GF-D8 (cell line): ENCODE data around the gene CLN3.
"Not testable (repeated sequence)": the region's sequence is repeated elsewhere in the genome, so short reads cannot be mapped to it uniquely, and the experiment has no call there.

ENCODE experiments used
- DNase-seq: peaks from one replicate; lab custom pipeline; 2025; lab: John Stamatoyannopoulos, UW

CLN3 gene

DNA sequence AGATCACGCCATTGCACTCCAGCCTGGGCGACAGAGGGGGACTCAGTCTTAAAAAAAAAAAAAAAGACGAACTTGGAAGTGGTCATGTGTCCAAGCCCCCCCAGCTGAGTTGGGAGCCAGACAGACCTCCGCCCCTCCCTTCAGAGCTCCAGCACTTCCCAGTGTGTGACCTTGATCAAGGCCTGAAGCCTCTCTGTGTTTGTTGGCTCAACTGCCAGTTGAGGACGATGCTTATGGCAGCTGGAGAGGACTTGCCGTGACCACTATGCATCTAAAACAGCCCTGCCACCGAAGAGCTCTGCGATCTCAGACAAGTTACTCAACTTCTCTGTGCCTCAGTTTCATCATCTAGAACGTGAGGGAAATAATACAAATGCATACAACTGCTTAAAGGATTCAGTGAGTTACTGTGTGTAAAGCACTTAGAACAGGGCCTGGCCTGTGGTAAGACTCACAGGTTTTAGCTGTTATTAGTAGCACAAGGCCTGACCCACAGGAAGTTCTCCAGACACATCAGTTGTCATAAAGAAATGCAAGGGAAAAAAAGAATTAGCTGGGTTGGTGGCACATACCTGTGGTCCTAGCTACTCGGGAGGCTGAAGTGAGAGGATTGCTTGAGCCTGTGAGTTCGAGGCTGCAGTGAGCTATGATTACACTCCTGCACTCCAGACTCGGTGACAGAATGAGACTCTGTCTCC lies 21.8 kb upstream of the CLN3 start:
- DNase-seq, result no peak

DNA sequence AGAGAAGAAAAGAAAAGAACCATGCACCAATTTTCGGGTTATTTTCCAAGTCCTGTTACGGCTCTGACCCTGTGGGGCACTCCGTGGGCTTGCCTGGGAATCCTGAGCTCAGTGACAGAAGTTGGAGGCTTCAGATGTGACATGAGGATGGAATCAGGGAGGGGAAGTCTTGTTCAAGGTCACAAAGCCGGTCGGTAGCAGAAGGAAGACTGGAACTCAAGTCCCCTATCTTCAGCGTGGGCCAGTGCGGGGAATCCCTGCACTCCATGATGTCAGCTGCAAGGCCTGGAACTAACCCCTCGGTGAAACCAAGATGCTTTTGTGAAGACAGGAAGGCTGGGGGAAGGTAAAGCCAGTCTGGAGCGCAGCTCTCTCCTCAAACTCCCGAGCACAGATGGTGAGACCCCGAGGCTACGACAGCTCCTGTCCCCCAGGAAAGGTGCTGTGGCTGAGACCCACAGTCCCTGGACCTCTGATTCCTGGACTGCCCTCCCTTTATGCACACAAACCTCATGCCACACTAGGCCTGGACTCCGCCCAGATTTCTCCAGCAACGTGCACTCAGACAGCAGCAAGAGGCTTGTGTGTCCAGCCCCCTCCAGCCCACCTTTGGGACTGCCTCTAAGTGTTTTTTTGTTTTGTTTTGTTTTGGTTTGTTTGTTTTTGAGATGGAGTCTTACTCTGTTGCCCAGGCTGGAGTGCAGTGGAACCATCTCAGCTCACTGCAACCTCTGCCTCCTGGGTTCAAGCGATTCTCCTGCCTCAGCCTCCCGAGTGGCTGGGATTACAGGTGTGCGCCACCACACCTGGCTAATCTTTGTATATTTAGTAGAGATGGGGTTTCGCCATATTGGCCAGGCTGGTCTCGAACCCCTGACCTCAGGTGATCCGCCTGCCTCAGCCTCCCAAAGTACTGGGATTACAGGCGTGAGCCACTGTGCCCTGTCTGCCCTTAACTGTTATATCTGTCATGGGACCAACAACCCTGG lies 20.2 kb upstream of the CLN3 start:
- no peak for DNase-seq

DNA sequence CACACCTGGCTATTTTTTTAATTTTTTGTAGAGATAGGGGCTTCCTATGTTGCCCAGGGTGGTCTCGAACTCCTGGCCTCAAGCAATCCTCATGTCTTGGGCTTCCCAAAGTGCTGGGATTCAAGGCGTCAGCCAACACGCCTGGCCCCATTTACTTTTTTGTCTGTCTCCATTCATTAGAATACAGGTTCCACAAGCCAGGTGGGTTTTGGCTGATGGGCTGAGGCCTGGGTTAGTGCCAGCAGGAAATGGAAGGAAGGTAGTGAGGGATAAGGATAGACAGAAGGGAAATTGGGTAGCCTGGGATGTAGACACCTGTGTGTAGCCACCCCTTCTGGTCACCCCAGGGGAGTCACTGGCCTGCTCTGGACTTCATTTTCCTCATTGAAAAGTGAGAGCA lies 19.2 kb upstream of the CLN3 start:
- no peak for DNase-seq

DNA sequence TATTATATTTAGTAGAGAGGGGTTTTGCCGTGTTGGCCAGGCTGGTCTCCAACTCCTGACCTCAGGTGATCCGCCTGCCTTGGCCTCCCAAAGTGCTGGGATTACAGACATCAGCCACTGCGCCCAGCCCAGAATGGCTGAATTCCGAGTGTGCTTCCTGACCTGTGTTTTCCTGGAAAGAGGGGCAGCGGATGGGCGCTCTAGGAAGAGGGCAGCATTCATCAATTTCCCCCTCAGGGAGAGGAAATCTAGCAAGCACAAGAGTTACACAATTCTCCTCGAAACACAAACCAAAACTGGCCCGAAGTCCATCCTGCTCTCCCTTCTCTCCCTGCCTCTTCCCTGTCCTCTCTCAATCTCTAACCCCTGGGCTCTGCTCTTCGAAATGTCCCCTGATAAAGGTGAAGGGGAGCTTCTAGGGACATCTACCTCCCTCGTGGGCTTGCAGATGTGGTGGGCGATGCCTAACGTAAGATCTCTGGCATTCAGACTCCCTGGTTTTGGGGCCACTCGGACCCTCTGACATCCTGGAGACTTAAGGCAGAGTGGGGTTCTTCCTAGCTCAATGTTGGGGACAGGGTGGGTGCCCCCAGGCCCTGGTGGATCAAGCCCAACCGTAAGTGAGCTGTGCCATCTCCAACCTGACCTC lies 13.7 kb upstream of the CLN3 start:
- no peak for DNase-seq

DNA sequence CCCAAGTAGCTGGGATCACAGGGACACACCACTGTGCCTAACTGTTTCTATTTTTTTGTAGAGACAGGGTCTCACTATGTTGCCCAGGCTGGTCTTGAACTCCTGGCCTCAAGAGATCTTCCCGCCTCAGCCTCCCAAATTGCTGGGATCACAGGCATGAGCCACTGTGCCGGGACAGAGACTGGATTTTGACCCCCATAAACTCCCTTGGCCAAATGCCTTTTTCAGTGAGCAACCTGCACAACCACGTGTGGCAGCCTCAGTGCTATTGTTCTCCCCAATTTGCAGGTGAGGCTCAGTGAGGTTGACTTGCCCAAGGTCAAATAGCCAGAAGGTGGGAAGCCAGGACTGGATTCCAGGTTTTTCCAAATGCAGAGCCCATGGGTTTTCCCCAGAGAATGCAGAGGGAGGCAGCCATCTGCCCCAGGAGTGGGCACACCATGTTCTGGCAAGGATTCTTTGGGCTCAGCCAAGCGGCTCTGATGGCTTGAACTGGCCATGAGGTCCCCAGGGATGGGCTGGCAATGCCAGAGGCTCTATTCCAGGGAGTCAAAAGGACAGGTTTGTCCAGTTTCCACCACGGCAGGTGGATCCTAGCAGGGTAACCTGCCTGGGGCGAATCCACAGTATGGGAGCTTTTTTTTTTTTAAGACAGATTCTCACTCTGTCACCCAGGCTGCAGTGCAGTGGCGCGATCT lies 13.0 kb upstream of the CLN3 start:
- no peak for DNase-seq

DNA sequence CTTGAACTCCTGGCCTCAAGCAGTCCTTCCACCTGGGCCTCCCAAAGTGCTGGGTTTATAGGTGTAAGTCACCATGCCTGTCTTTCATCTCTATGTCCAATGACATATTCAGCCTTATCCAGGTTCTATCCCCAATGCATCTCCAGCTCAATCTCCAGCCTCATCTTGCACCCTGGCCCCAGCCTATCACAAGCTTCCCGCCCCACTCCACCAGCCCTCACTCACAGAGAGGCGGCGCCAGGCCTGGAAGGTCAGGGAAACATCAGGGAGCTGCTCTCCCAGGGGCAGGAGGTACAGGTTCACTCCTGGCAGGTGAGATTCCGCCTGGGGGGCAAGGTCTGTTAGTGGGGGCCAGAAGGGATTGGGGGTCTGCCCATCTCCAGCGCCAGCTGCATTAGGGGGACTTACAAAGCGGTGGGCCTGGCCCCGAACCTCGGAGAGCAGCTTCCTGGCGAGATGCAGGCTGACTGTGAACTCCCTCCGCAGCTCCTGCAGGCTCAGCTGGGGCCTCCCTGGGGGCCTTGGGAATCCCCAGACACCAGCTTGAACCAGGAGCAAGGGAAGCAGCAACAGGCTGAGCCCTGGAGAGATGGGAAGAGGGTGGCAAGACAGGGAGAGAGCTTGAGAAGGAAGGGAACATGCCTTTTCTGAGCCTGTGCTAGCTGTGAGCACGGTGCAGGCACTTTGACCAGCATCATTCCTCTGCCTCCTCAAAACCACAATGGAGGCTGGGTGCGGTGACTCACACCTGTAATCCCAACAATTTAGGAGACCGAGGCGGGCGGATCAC lies 11.8 kb upstream of the CLN3 start:
- no peak for DNase-seq

DNA sequence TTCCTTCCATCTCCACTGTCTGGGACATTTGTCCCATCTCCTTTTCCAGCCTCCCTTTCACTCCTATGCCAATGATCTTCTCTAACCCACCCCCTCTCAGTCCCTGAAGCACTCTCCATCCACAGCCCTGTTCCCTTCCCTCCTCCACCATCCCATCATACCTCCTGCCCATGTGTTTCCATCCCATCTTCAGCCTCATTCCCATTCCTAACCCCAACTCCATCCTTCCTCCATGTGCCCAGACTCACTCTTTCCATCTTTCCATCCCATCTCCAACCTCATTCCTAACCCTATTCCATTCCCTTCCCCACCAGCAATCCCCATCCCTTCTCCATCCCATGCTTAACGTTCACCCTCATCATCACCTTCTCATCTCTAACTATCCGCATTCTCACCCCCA lies 10.4 kb upstream of the CLN3 start:
- no peak for DNase-seq

DNA sequence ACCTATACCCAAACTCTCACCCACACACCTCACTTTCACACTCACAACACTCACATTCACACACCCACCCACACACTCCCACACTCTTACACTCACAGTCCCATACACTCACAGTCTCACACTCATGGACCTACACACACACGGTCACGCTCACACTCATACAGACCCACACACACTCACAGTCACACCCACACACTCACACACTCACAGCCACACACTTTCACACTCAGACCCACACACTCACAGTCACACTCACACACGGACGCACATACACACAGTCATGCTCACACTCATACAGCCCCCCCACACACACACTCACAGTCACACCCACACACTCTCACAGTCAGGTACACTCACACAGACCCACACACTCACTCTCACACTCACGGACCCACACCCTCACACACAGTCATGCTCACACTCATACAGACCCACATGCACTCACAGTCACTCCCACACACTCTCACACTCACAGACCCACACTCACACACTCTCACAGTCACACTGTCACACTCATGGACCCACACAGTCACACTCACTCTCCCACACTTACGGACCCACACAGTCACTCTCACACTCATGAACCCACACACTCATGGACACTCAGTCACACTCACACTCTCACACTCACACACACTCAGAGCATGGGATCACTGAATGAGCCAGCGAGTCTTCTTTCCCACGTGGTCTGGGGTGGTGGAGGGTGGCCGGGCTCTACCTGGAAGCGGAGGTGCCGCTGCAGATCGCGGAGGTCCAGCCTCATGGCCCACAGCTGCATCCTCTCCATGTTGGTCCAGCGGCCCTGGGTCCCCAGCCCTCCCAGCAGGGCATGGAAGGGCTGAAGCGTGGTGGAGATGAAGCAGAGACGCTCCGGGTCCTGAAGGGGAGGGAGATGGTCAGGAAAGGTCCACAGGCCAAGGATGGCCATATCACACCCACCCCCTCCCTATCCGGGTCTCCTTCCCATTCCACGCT lies 9.7 kb upstream of the CLN3 start:
- DNase-seq, result no peak

DNA sequence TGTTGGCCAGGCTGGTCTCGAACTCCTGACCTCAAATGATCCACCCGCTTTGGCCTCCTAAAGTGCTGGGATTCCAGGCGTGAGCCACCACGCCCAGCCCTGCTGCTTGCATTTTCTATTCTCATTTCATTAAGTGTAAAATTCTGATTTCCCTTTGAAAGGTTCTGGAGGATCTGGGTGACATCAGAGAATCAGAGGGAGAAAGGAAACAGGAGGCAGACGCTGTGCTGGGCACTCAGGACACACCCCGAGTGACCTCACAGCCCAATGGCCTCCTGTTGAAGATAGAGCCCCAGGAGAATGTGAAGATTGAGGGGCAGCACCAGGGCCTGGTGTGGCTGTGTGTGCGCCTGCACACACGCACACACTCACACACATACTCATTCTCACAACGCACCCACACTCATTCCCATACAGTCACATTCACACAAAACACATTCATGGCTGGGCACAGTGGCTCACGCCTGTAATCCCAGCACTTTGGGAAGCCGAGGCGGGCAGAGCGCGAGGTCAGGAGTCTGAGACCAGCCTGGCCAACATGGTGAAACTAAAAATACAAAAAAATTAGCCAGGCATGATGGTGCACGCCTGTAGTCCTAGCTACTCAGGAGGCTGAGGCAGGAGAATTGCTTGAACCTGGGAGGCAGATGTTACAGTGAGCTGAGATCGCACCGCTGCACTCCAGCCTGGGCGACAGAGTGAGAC lies 8.8 kb upstream of the CLN3 start:
- not testable (repeated sequence) for DNase-seq

DNA sequence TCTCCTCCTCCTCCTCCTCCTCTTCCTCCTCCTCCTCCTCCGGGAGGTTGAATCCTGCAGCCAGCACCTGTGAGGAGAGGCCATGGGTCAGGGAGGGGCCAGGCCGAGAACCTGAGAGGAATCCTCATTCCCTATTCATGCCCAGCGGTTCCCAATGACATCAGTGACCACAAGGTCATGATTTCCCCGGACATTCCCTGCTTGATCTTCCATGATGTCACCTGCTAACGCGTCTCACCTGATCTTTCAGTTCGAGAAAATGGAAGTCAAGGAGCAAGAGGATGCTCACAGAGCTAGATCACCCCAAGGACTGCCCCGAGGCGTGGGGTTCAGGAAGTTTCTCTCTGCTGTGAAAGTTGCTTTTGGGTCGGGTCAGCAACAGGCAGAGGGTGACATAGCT lies 8.0 kb upstream of the CLN3 start:
- no peak for DNase-seq

DNA sequence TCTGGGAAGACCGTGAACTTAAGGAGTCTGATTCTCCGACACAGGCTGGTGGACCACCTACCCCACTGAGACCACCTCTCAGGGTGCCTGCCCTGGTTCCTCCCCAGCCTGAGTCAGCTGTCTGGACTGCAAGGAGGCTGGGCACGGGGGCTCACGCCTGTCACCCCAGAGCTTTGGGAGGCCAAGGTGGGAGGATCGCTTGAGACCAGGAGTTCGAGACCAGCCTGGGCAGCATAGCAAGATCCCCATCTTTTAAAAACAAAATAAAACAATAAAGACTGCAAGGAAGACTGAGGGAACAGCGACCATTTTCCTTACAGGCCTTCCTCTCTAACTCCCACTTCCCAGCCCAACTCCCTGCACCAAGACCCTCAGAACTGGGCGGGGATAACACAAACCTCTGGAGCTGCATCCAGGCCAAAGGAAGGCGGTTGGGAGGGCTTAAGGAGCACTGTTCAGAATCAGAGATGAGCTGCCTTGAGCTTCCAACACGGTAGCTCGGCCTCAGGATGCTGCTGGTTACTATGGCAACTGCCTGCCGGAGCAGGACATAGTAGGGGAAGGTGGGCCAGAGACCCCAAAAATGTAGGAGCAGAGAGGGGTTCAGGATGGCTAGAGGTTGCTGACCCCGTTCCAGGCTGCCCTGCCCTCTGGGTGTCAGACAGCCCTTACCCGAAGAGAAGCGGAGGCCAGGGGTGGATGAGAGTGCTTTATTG lies 7.0 kb upstream of the CLN3 start:
- no peak for DNase-seq

DNA sequence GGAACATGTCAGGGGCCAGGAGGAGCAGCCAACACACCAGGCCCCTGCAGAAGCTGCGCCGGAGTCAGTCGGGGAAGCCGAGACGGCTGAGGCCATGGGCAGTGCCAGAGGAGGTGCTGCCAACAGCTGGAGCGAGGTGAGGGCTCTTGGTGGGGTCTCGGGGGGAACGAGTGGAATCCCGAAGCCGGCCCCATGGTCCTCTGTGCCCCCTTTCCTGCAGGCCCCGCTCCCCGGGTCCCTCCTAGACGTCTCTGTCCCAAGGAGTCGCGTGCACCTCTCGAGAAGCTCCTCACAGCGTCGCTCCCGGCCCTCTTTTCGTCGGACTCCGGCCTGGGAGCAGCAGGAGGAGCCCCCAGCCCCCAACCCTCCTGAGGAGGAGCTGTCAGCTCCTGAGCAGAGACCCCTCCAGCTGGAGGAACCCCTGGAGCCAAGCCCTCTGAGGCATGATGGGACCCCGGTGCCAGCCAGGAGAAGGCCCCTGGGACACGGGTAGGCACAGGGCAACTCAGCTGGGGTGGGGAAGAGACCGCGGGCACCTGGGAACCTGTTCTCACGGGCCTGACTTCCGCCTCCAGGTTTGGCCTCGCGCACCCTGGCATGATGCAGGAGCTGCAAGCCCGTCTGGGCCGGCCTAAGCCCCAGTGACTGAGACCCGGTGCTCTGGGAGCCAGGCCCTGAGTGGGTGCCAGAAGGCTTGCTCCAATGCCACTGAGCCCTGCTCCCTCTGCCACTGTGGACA lies 6.2 kb upstream of the CLN3 start:
- no peak for DNase-seq

DNA sequence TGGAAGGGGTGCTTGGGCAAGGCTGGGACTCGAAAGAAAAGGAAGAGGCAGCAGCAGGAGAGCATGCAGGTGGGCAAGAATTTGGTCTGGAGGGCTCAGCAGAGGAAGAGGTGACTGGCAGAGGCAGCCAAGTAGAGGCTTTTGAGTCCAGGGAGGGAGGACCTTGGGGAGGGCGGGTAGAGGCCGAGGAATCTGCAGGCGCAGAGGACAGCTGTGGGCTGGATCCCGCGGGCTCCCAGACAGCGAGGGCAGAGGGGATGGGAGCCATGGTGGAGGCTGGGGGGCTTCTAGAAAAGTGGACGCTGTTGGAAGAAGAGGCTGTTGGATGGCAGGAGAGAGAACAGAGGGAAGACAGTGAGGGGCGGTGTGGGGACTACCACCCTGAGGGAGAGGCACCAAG lies 5.5 kb upstream of the CLN3 start:
- no peak for DNase-seq

DNA sequence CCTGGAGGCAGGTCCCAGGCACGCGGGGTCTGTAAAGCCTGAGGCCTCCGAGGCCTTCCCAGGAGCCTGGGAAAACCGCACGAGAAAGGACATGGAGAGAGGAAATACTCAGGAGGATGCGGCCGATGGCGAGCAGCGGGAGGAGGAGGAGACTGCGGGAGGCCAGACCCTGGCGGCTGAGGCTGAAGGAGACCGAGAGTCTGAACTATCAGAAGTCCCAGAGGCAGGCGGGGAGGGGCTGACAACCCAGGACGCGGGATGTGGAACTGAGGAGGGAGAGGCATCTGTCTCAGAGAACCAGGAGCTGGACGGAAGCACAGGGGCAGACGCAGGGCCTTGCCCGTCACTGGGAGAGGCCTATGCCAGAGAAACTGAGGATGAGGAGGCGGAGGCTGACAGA lies 5.0 kb upstream of the CLN3 start:
- DNase-seq, result no peak

DNA sequence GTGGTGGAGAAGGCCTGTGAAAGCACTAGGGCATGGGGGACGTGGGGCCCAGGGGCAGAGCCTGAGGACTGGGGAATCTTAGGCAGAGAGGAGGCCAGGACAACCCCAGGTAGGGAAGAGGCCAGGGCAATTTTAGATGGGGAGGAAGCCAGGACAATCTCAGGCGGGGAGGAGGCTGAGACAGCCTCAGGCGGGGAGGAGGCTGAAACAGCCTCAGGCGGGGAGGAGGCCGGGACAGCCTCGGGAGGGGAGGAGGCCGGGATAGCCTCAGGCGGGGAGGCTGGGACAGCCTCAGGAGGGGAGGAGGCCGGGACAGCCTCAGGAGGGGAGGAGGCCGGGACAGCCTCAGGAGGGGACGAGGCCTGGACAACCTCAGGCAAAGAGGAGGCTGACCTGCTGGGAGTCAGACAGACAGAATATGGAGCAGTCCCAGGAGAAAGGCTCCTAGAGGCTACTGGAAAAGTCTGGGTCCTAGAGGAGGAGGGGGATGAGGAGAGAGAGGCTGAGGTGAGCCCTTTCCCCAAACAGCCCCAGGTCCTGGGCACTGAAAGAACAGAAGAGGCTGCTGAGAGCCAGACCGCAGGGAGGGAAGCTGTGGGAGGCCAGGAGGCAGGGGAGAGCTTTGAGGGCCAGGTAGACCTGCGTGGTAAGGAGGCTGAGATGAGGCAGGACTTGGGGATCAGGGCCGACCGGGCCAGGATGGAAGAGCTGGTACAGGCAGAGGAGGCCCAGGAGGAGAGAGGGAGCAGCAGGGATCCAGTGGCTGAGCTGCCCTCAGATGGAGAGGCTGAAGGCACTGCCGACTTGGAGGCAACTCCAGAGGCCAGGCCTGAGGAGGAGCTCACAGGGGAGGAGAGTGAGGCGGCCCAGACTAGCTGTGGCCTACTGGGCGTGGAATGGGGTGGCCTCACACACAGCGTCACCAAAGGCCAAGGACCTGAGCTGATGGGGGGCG lies 4.2 kb upstream of the CLN3 start:
- DNase-seq, result no peak

DNA sequence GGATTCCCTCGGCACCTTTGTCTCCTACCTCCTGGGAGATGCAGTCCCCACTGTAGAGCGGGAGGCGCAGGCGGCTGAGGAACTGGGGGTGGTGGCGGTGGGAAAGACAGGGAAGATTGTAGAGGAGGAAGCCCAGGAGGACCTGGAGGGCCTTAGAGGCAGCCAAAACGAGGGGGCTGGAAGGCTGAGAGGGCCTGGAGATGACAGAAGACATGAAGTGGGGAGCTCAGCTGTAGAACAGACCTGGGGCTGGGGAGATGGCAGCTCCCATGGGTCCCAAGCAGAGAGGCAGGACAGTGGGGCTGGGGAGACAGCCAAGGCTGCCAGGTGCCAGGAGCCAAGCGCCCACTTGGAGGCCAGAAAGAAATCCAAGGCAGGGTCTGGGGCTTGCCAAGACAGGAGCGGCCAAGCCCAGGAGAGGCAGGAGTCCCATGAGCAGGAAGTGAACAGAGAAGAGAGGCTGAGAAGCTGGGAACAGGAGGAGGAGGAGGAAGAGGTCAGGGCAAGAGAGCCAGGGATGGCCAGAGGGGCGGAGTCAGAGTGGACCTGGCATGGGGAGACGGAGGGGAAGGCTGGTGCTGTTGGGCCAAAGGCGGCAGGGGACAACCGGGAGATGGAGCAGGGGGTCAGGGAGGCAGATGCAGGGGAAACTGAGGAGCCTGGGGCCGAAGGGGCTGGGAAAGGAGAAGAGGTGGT lies 3.4 kb upstream of the CLN3 start:
- no peak for DNase-seq
